IMR-90 (cell line): ENCODE data around the gene GNAS-AS1. TPM values are rescaled to one million over a fixed set of nuclear protein-coding genes. Genes with fewer than 3 reads are reported as not detected.

Experiments
- ATAC-seq: fragments of 200-7000 bp; cut with Tn5 transposase; 2 replicates; pipeline ENCODE4 v1.9.1; 2020; ENCODE audit warnings: low read depth, mild to moderate bottlenecking, moderate library complexity
- BruUV-seq: library from RNA; stranded (reverse); fragments of 400-500 nt; replicated peaks from 2 replicates; lab custom pipeline; 2021; lab: Mats Ljungman, UMichigan
- CTCF ChIA-PET: fragments of 300-600 bp; formaldehyde crosslinking; extraction: SDS; loops from one replicate; lab custom pipeline; 2021; ENCODE audit warnings: antibody characterized with exemption; lab: Yijun Ruan, JAX
- POLR2A ChIA-PET: fragments of 300-600 bp; sonication (Branson Sonifier 250); formaldehyde crosslinking; loops from one replicate; lab custom pipeline; 2022; ENCODE audit warnings: antibody characterized with exemption; ENCODE audit not compliant: unreplicated experiment; lab: Charles Lee
- DNase-seq: peaks from one replicate; pipeline ENCODE4 v3.0.0; 2013
- H2AFZ ChIP-seq: replicated peaks from 2 replicates; pipeline ENCODE3; 2013; ENCODE audit warnings: low read length, mild to moderate bottlenecking; ENCODE audit not compliant: poor library complexity
- H2AK5ac ChIP-seq: 2 replicates; pipeline ENCODE4 v1.6.1; 2013; ENCODE audit warnings: low read depth, low read length, inconsistent platforms
- H2AK9ac ChIP-seq: replicated peaks from 2 replicates; pipeline ENCODE3; 2013; ENCODE audit warnings: mild to moderate bottlenecking, low read depth, low read length, moderate library complexity; ENCODE audit not compliant: poor library complexity
- H2BK120ac ChIP-seq: 2 replicates; pipeline ENCODE4 v1.6.1; 2013; ENCODE audit warnings: low read depth, low read length, inconsistent platforms
- H2BK15ac ChIP-seq: 3 replicates; pipeline ENCODE4 v1.6.1; 2013; ENCODE audit warnings: low read depth, low read length, inconsistent platforms
- H2BK20ac ChIP-seq: 2 replicates; pipeline ENCODE4 v1.6.1; 2013; ENCODE audit warnings: low read depth, mild to moderate bottlenecking, inconsistent platforms, low read length, moderate library complexity
- H2BK5ac ChIP-seq: 2 replicates; pipeline ENCODE4 v1.6.1; 2013; ENCODE audit warnings: mild to moderate bottlenecking, low read depth, low read length, inconsistent platforms; ENCODE audit not compliant: poor library complexity, severe bottlenecking
- H3K14ac ChIP-seq: replicated peaks from 2 replicates; pipeline ENCODE4 v1.6.1; 2013; ENCODE audit warnings: low read depth, low read length, inconsistent platforms
- H3K18ac ChIP-seq: 2 replicates; pipeline ENCODE4 v1.6.1; 2013; ENCODE audit warnings: low read depth, low read length, control low read depth
- H3K23ac ChIP-seq: 2 replicates; pipeline ENCODE4 v1.6.1; 2013; ENCODE audit warnings: low read depth, low read length, inconsistent platforms
- H3K27ac ChIP-seq: 2 replicates; pipeline ENCODE4 v1.5.1; 2013; ENCODE audit warnings: mild to moderate bottlenecking, control low read depth, low read length; ENCODE audit not compliant: insufficient read depth
- H3K27me3 ChIP-seq: 2 replicates; pipeline ENCODE4 v1.6.1; 2013; ENCODE audit warnings: low read length; ENCODE audit not compliant: control insufficient read depth, insufficient read depth
- H3K36me3 ChIP-seq: 2 replicates; pipeline ENCODE4 v1.6.1; 2013; ENCODE audit warnings: low read length, mixed read lengths; ENCODE audit not compliant: control insufficient read depth, insufficient read depth
- H3K4ac ChIP-seq: 2 replicates; pipeline ENCODE4 v1.6.1; 2013; ENCODE audit warnings: low read depth, low read length, inconsistent platforms
- H3K4me1 ChIP-seq: 2 replicates; pipeline ENCODE4 v1.6.1; 2013; ENCODE audit warnings: low read length, mixed read lengths; ENCODE audit not compliant: control insufficient read depth, insufficient read depth
- H3K4me2 ChIP-seq: 2 replicates; pipeline ENCODE4 v1.6.1; 2013; ENCODE audit warnings: low read depth, mild to moderate bottlenecking, control low read depth, low read length, moderate library complexity
- H3K4me3 ChIP-seq: 2 replicates; pipeline ENCODE4 v1.5.1; 2013; ENCODE audit warnings: low read depth, mild to moderate bottlenecking, control low read depth, low read length, moderate library complexity; ENCODE audit not compliant: insufficient read depth
- H3K56ac ChIP-seq: 2 replicates; pipeline ENCODE4 v1.6.1; 2013; ENCODE audit warnings: low read length, inconsistent platforms; ENCODE audit not compliant: insufficient read depth; ENCODE audit errors: extremely low read depth
- H3K79me1 ChIP-seq, 2 experiments: 2 replicates each; pipeline ENCODE4 v1.6.1; 2013; ENCODE audit warnings: low read length in 2 of 2, inconsistent platforms in 1 of 2, low read depth in 1 of 2
- H3K9ac ChIP-seq: 2 replicates; pipeline ENCODE4 v1.6.1; 2013; ENCODE audit warnings: low read depth, low read length, control low read depth
- H3K9me1 ChIP-seq: 2 replicates; pipeline ENCODE4 v1.6.1; 2013; ENCODE audit warnings: low read length, inconsistent platforms; ENCODE audit not compliant: insufficient read depth
- H3K9me3 ChIP-seq: 2 replicates; pipeline ENCODE4 v1.6.1; 2013; ENCODE audit warnings: low read length; ENCODE audit not compliant: control insufficient read depth, insufficient read depth
- H4K20me1 ChIP-seq: 2 replicates; pipeline ENCODE4 v1.6.1; 2013; ENCODE audit warnings: low read length, inconsistent platforms; ENCODE audit not compliant: insufficient read depth
- H4K5ac ChIP-seq: 2 replicates; pipeline ENCODE4 v1.6.1; 2013; ENCODE audit warnings: mild to moderate bottlenecking, low read depth, low read length, control low read depth
- H4K8ac ChIP-seq, 2 experiments: 2 replicates each; pipeline ENCODE4 v1.6.1; 2013; ENCODE audit warnings: low read depth in 2 of 2, low read length in 2 of 2, control low read depth in 1 of 2, inconsistent platforms in 1 of 2
- H4K91ac ChIP-seq: 2 replicates; pipeline ENCODE4 v1.6.1; 2013; ENCODE audit warnings: low read depth, low read length, inconsistent platforms; ENCODE audit not compliant: insufficient read depth
- BHLHE40 ChIP-seq: fragments of 150-350 bp; IDR thresholded peaks from 2 replicates; pipeline ENCODE4 v1.6.1; 2016; ENCODE audit warnings: mild to moderate bottlenecking, low read depth, low read length
- ELK1 ChIP-seq: fragments of 150-350 bp; IDR thresholded peaks from 2 replicates; pipeline ENCODE4 v1.6.1; 2016; ENCODE audit warnings: low read depth, mild to moderate bottlenecking, low read length, moderate library complexity, borderline replicate concordance
- FOS ChIP-seq: fragments of 150-350 bp; IDR thresholded peaks from 2 replicates; pipeline ENCODE4 v1.6.1; 2016; ENCODE audit warnings: low read depth, low read length
- MAFK ChIP-seq: IDR thresholded peaks from 2 replicates; pipeline ENCODE4 v1.6.1; 2012; ENCODE audit warnings: low read depth, low read length, improper control_type of control experiment
- MAZ ChIP-seq: IDR thresholded peaks from 2 replicates; pipeline ENCODE4 v1.6.1; 2012; ENCODE audit warnings: low read depth, mild to moderate bottlenecking, low read length, improper control_type of control experiment, moderate library complexity, borderline replicate concordance
- POLR2A ChIP-seq: IDR thresholded peaks from 2 replicates; pipeline ENCODE4 v1.6.1; 2012; ENCODE audit warnings: mild to moderate bottlenecking, low read depth, low read length
- RCOR1 ChIP-seq: IDR thresholded peaks from 2 replicates; pipeline ENCODE4 v1.6.1; 2012; ENCODE audit warnings: mild to moderate bottlenecking, low read length, improper control_type of control experiment; ENCODE audit not compliant: insufficient replicate concordance
- WGBS, 2 experiments: methylation state at CpG; one replicate each; pipeline versions ENCODE4 v1.1.5 to v1.1.7; 2013; ENCODE audit warnings: missing lambda C conversion rate in 2 of 2; ENCODE audit not compliant: insufficient read length in 1 of 2; ENCODE audit errors: extremely low coverage in 2 of 2; 5-methylcytosine and 5-hydroxymethylcytosine counted together
- dilution Hi-C: fragments of 300-500 bp; cut with HindIII; formaldehyde crosslinking; loops from one replicate; pipeline ENCODE4 v1.14.3; 2018; ENCODE audit warnings: low sequenced_read_pairs; ENCODE audit not compliant: unreplicated experiment
- in situ Hi-C: fragments of 300-500 bp; cut with MboI; formaldehyde crosslinking; loops from 3 replicates; pipeline ENCODE4 v1.14.3; 2019; ENCODE audit warnings: low sequenced_read_pairs, inconsistent platforms, mixed read lengths
- intact Hi-C: fragments of 100-400 bp; cut with micrococcal nuclease; formaldehyde crosslinking; loops from 2 replicates; pipeline ENCODE4 v1.10.0; 2022
- polyA plus RNA-seq, 3 experiments: library from polyadenylated mRNA; depleted of rRNA; stranded (reverse); fragments of >200 nt; gene quantifications; 2 replicates each; pipeline ENCODE4 v1.2.3, GENCODE V29; 2012; ENCODE audit warnings: low replicate concordance in 1 of 3
- total RNA-seq: library from RNA; depleted of rRNA; stranded (reverse); fragments of >200 nt; gene quantifications from 2 replicates; pipeline ENCODE4 v1.2.3, GENCODE V29; 2012

GNAS-AS1 gene
- total and polyA plus RNA-seq, 2 of the 4 experiments (the other 2 are of a cell fraction): 0.54 to 0.60 TPM

- in situ Hi-C loops: no loop called here
Observed at GRCh38 chr20:58825450-58825849, 25.3 kb downstream of the GNAS-AS1 start.

More at GRCh38 chr20:58825450-58825849, 25.3 kb downstream of the GNAS-AS1 start:
- Histone ChIP-seq H3K9me3 (no peaks in the 10 kb centered on the region), H3K4me3 (no peak overlapping the region), H3K27me3 (no peaks in the 10 kb centered on the region; the same call in 1 of the 2 replicates), H3K27ac (no peak overlapping the region), H3K4ac (no peak overlapping the region), H2AK5ac (no peak overlapping the region), H3K4me2 (no peak overlapping the region), H3K18ac (no peak overlapping the region), H3K14ac (no peak overlapping the region), H3K9me1 (no peaks in the 10 kb centered on the region; the same call in 1 of the 2 replicates), H3K4me1 (no peaks in the 10 kb centered on the region), H2AFZ (no peak overlapping the region), H2BK5ac (no peak overlapping the region), H3K56ac (no peak overlapping the region), H4K8ac (no peak overlapping the region), H2AK9ac (no peak overlapping the region), H3K79me1 (no peaks in the 10 kb centered on the region), H4K5ac (no peak overlapping the region), H2BK120ac (no peak overlapping the region), H4K20me1 (no peaks in the 10 kb centered on the region; the same call in 1 of the 2 replicates), H3K36me3 (peaks cover 4% of the 10 kb centered on the region; the same call in 1 of the 2 replicates), H2BK20ac (no peak overlapping the region), H3K9ac (no peak overlapping the region), H2BK15ac (no peak overlapping the region), H3K23ac (no peak overlapping the region), H4K91ac (no peak overlapping the region)
- no CpG with 5 or more reads among the region's 6 CpGs for WGBS, 2 experiments
- ChIA-PET POLR2A (no interaction called here), CTCF (no interaction called here)
- TF ChIP-seq MAFK (0 out of 2 replicates have a peak, but pooled peaks have one; percentile 12), RCOR1 (no peak), FOS (no peak), BHLHE40 (no peak), ELK1 (no peak), POLR2A (no peak), MAZ (no peak)
- ATAC-seq: no peak
- DNase-seq: no peak
- BruUV-seq: no TSS peak
- dilution Hi-C loops: no loop called here
- intact Hi-C loops: no loop called here
